ENCODE results near the gene ANKRD33B.
A peak's percentile ranks its signal among the peaks of the same experiment; 100 is the strongest.
"Not testable (repeated sequence)": the region's sequence is repeated elsewhere in the genome, so short reads cannot be mapped to it uniquely, and the experiment has no call there.

Gene ANKRD33B

GRCh38 chr5:10537624-10538023 is 26.2 kb upstream of the ANKRD33B start:
- DNase-seq: no peak

DNA sequence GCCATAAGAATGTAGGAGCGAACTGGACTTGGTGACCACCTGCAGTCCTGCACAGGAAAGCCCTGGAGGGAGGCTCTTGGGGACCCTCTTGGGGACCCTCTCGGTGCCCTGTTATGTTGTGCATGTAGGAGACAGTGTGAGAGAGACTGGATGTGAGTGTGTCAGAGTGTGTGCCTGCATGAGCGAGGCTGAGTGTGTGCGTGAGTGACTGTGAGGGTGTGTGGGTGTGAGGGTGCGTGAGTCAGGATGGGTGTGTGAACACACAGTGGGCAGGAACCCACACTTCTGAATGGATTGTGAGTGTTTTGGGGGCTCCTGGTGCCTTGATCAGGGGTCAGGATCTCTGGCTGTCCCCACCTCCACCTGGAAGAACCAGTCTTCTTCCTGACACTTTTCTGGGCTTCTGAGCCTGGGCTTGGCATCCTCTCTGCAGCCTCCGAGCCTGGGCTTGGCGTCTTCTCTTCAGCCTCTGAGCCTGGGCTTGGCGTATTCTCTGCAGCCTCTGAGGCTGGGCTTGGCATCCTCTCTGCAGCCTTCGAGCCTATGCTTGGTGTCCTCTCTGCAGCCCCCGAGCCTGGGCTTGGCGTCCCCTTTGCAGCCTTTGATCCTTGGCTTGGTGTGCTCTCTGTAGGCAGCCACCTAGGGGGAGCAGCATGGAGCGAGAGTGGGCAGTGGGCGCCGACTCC is 25.6 kb upstream of the ANKRD33B start:
- DNase-seq: no peak

DNA sequence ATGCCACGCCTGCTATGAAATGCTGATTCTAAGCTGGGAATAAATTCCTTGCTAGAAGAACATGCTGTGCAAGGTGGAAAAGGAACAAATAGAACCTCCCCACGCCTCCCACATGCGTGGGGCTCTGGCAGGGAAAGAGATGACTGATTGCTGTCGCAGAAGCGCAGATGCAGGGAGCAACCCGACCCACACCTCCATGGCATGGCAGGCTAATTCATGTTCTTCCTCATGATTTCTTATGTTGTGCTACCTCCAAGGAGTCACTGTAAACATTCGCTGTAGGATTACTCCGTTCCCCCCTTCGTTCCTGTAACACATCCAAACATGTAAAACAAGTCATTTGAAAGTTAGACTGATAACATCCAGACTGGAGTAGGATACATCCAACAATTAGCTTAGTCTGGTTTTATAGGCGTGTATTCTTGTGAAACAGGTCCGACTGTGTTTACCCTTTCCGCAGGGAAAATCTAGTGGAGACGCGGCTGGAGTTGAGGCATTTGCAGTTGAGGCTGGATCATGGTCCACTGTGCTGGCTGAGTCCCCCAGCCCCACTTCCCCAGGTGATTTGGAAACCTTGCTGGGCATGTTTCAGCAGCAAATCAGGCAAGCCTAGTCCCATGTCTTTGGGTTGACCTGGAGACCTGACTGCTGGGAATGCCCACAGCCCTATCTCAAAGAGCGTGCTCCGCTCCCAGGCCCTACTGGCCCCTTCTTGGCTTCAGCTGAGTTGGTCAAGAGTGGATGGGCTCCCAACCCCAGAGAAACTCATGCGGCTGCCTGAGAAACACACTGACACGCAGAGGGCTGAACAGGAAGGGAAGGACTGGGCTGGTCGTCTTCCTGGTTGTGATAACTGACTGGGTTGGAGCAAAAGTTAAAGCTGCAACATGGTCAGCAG is 24.8 kb upstream of the ANKRD33B start:
- no peak for DNase-seq

- DNase-seq: no peak
Measured at GRCh38 chr5:10539687-10539998, 24.2 kb upstream of the ANKRD33B start.

DNA sequence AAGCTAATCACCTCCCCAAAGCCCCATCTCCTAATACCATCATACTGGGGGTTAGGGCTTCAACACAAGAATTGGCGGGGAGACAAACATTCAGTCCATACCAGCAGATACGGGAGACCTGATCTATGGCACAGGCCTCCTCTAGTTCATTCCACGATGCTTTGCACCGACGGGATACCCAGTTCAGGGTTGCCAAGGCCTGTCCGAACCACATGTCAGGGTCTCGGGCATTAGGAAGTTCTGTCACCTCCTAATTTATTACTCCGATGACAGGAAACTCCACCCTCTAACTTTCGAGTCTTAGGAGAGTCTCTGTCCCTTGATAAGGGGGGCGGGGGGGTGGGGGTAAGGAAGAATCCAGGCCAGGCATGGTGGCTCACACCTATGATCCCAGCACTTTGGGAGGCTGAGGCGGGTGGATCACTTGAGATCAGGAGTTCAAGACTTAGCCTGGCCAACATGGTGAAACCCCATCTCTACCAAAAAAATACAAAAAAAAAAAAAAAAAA is 23.8 kb upstream of the ANKRD33B start:
- no peak for DNase-seq

- DNase-seq: no peak
Measured at GRCh38 chr5:10540951-10541646, 22.8 kb upstream of the ANKRD33B start.

DNA sequence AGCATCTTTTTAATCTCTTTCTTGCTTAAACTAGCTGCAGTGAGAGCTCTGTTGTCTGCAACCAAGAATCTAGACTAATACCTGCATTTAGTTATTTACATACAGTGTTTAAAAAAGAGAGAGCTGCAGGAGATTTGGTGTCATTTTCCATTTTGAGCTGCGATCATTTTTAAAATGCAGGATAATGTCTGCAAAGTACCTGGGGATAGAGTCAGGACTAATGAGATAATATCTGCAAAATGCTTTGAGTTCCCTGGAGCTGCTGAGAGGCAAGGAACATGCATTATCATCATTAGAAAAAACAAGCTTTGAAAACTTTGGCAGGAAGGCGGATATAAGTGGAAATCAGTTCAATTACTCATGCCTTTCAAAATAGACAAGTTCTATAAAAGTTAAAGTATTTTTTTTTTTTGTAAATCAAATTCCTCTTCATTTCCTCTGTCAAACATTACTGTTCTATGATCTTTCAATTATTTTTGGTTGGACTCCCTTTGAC is 21.8 kb upstream of the ANKRD33B start:
- no peak for DNase-seq

- no peak for DNase-seq
Measured at GRCh38 chr5:10543585-10544040, 20.3 kb upstream of the ANKRD33B start.

DNA sequence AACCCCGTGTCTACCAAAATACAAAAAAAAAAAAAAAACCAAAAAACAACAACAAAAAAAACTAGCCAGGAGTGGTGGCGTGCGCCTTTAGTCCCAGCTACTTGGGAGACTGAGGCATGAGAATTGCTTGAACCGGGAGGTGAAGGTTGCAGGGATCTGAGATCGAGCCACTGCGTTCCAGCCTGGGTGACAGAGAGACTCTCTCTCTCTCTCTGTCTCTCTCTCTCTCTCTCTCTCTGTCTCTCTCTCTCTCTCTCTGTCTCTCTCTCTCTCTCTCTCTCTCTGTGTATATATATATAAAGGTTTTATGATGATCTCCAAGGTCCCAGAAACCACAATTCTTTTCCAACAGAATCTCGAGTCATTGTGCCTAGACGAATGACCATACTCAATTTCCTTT is 18.8 kb upstream of the ANKRD33B start:
- no peak for DNase-seq

DNA sequence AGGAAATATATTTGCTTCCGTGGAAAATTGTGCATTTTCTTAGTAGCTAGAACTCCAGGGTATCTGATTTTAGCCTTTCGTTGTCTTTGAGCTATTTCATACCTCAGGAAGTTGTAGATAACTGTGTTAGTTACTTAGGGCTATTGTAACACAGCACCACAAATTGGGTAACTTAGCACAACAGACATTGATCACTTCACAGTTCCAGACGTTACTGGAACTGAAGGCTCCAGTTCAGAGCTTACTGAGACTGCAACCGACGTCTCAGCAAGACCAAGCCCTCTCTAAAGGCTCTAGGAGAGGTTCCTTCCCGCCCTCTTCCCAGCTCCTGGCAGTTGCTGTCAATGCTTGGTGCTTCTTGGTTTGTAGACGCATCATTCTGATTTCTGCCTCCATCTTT is 17.7 kb upstream of the ANKRD33B start:
- no peak for DNase-seq

DNA sequence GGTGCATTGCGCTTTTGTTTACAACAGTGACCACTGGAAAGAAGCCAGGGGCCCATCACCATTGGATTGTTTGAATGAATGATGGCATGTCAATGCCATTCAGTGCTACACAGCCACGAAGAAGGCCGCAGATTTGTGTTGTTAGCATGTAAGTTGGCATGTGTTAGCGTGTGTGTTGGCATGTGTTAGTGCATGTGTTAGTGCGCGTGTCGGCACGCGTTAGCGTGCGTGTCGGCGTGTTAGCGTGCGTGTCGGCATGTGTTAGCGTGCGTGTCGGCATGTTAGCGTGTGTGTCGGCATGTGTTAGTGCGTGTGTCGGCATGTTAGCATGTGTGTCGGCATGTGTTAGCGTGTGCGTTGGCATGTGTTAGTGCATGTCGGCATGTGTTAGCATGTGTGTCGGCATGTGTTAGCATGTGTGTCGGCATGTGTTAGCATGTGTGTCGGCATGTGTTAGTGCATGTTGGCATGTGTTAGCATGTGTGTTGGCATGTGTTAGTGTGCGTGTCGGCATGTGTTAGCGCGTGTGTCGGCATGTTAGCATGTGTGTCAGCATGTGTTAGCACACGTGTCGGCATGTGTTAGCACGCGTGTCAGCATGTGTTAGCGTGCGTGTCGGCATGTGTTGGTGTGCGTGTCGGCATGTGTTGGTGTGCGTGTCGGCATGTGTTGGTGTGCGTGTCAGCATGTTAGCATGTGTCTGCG is 15.3 kb upstream of the ANKRD33B start:
- DNase-seq: no peak

GRCh38 chr5:10549123-10549514 is 14.8 kb upstream of the ANKRD33B start:
- not testable (repeated sequence) for DNase-seq

- no peak for DNase-seq
Measured at GRCh38 chr5:10550222-10550995, 13.5 kb upstream of the ANKRD33B start.

- no peak for DNase-seq
Measured at GRCh38 chr5:10551782-10552138, 12.1 kb upstream of the ANKRD33B start.

GRCh38 chr5:10552183-10553143 is 11.4 kb upstream of the ANKRD33B start:
- no peak for DNase-seq

GRCh38 chr5:10553476-10553875 is 10.4 kb upstream of the ANKRD33B start:
- DNase-seq: no peak

GRCh38 chr5:10555277-10555684 is 8.6 kb upstream of the ANKRD33B start:
- DNase-seq: peak in 2 of 3 experiments; percentile 52 to 71

DNA sequence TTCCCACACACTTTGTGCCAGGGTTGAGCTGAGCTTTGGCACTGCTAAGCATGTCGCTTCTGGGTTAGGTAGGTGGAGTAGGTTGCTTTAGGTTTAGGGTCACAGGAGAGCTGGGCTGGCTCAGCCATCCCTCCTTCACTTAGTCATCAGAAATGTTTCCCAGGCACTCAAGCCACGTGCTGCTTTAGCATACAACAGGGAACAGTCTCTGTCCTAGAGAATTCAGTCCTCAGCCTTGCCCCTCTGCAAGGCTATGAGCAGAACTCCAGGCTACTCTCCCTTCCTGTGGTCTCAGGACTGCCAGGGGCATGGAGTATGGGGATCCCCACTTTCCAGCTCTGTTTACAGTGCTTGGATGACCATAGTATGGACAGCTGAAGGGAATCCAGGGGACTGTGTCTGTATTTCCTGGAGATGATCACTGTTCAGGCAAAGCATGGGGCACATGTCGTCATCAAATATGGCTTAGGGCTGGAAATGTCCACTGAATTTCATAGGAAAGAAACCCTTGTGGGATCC is 7.5 kb upstream of the ANKRD33B start:
- DNase-seq: no peak

GRCh38 chr5:10556893-10557746 is 6.8 kb upstream of the ANKRD33B start:
- no peak for DNase-seq

Data from NCI-H1417 (cell line).